HG03442 (cell line): Measurements from ENCODE around the gene MAST4.
A peak's percentile ranks its signal among the peaks of the same experiment; 100 is the strongest.

Source experiments
- ATAC-seq: cut with Tn5 transposase; IDR thresholded peaks from one replicate; pipeline ENCODE4 v1.9.1; 2021; ENCODE audit warnings: mild to moderate bottlenecking, moderate library complexity; ENCODE audit not compliant: unreplicated experiment

Gene MAST4

DNA sequence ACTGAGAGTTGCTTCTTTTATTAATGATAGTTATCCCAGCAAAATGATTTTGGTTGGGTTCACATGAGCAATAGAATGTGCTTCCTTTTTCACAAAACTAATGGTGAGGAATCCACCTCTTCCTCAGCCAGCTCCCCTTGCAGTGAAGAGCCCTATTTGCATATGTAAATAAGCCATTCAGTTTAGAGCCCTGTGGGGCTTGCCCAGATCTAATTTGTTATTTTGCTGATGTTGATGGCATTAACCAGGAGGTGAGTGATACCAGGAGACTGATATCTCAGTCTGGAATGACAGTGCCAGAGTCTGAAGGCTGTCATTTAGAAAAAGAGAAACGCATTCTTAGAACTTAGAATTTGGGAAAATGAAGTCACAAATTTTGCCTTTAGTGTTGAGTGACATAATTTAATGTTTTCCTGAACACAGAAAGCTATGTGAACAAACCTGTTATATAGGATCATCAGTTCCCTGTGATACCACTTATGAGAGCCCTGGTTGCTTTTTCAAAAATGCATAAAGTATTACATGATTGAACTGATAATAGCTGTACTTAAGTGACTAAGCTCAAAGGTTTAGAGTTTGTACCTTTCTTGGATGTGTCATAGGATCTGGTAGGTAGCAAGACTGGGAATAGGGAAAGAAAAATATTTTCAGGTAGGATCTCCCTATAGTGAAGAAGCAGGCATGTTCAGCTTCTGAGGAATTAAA is 271.6 kb downstream of the MAST4 start:
- no peak for ATAC-seq

DNA sequence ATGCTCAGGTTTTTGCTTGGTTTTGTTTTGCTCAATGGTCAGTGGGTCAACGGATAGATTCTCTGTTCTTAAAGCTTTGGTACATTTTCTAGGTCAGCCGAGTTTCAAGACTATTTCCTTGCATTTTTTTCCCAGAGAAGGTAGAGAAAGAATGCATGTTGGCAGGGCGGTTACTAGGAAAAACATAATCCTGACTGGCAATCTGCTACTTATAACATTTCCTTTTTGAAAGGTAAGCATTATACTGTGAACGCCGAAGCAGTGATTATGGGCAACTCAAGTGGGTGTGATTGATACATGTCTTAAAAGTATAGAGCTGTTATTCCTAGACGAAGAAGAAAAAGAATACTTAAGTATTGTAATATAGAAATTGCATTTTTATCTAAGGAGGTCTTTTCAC is 273.2 kb downstream of the MAST4 start:
- ATAC-seq = no peak

DNA sequence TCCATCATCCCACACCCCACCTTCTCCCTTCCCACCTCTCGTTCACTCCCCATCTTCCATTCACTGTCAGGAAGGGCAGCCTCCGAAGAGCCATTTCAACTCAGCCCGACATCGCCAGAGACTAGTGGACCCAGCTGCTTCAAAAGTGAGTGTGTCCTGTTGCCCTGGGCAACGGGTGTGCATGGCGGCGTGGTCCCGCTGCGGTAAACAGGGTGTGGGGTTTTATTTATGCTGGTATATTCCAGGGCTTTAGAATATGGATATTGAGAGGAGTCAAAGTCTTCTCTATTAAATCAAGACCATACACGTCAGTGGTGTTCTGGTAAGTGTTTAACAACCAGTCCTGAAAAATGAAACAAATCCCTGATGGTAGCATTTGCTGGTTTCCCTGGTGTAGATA is 274.5 kb downstream of the MAST4 start:
- no peak for ATAC-seq

GRCh38 chr5:66871651-66872050 is 275.5 kb downstream of the MAST4 start:
- no peak for ATAC-seq

GRCh38 chr5:66872736-66873331 is 276.6 kb downstream of the MAST4 start:
- ATAC-seq = no peak

GRCh38 chr5:66874004-66874403 is 277.8 kb downstream of the MAST4 start:
- ATAC-seq = no peak

DNA sequence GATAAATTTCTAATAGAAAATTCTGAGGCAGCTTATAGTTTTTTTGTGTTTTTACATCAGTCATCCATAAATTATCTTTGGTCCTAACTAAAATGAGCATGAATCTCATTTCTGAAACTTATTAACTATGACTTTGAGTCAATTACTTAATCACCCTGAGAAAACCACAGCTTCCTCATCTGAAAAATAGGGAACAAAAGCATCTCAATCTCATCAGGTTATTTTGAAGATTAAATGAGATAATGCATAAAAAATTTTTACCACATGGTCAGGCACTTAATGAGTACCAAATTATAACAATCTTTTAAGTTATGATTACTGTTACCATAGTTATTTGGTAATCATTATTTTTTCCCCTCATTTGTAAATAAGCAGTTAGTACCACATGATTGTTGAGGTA is 279.1 kb downstream of the MAST4 start:
- no peak for ATAC-seq

GRCh38 chr5:66876266-66876807 is 280.1 kb downstream of the MAST4 start:
- ATAC-seq = no peak

GRCh38 chr5:66877843-66878242 is 281.6 kb downstream of the MAST4 start:
- no peak for ATAC-seq

GRCh38 chr5:66880401-66880800 is 284.2 kb downstream of the MAST4 start:
- ATAC-seq = no peak

DNA sequence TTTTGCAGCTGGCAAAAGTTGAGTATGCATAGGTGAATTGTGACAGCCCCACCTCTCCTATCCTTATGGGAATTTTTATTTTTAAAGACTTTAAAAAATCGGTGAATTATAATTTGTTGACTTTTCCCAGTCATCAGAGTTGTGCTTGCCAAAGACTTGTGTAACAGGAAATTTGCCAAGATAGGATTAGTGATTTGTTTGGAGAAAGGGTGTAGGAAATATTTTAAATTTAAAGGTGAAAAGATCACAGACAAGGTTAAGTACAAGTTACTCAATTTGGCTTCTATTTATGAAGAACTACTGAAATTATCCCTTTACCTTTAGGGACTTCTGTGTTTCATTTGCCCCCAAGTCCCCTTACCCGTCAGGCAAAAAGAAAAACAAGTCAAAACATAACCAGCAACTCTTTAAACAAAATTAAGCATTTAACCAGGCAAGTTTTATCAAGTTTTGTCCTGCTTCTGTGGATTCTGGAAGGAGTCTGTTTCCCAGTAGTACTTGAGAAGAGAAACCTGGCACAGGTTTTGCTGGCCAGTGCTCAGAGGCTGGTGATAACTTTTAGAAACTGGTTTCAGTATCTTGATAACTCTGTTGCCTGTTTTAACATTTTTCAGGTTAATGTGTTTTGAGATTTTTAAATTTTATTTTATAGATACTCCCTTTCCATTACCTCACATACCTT is 285.4 kb downstream of the MAST4 start:
- no peak for ATAC-seq

DNA sequence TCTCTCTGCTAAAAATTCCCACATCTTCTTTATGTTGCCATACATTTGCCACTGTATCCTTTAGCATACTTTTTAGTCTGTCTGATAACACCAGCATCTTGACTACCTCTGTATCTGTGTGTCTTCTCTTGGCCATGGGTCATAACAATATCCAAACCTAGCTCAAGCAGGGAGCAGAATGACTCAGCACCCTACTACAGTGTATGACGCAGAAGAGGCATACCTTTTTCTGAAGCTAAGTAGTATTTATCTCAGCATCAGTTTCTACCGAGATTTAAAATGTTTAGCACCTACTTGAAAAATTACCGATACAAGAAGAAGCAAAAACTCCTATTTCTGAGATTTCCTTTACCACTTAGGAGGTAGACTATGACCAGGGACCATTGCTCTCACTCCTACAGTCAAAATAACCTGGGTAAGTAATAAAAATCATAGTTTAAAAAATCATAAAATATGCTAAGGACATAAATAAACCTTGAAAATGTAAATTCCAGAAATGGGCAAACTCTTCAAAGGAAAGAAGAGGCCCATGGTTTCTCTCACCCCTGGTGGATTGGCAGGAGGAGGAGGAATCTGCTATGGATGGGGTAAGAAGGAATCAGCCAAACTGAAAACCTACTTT is 286.5 kb downstream of the MAST4 start:
- ATAC-seq = peak; percentile 50

DNA sequence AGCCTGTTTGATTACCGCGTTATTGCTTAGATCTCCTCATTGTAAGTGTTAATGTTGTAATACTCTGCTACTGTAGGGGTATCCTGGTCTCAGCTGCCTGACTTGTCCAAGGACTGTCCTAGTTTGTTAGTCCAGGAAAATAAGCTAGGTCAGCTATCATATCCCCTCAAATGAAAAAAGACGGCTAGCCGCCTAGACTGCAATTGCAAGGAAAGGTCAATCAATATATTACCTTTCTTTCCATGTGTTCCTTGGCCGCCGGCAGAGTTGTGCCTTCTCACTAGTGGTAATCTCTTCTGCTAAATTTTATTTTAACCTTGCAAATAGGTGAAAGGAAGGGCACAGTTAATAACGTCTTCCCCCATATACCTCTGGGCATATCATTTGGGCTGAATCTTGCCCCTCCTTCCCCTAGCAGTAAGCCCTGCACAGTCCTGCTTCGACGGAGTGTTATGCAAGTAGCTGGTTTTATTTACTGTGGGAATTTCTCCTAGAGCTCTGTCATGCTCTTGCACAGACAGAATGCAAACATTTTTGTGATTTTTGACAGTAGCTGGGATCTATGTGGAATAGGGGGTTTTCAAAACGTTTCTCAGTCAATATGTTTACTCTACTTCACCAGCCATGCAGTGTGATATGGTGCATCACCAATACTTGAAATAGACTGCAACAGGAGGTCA is 288.5 kb downstream of the MAST4 start:
- no peak for ATAC-seq

DNA sequence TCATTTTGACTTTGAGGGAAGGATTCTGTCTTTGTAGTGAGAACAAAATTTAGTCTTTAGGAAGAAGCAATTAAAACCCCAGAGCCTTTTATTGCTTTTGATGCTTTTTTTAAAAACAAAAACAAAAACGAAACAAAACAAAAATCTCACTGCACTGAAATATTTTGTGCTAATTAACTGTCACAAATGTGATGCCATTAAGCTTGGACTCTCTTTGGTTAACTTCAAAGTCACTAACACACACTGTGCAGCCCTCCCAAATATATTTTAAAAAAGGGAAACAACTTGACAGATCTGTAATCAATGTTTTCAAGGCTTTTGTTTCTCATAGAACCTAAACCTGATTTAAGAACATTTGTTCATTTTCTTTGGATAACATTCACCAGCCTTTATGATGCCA is 290.7 kb downstream of the MAST4 start:
- no peak for ATAC-seq

GRCh38 chr5:66888613-66889012 is 292.4 kb downstream of the MAST4 start:
- ATAC-seq = no peak

DNA sequence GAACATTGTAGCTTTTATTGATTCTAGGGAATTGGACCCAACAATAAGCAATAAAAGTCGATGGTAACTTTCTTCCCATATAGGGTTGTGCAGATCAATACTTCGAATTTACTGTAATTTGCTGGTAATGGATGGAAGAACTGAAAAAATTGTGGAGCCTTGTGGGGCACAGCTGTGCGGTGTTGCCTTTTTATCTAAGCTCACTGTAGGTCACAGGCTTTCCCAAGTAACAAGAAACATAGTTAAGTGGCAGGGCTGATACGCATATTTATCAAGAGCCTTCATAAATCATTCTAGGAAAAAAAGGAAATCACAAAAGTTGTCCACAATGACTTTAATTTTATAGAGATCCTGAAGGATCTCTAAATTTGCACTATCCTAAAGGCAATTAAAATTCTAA is 292.9 kb downstream of the MAST4 start:
- ATAC-seq = no peak

DNA sequence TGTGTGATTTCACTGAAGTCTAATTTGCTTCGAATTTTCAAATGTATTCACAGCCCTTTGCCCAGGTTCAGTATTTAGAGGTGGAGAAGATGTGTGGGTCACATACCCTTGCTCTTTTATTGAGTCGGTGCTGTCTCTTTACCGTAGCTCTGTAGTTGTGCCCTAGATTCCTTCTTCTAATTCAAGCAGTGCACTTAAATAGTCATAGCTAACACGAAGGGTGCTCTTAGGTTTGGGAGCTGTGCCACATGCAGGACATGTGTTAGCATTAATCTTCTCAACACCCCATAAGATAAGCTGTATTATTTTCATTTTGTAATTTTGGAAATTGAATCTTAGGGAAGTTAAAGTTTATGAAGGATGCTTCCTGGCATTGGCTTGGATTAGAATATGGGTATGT is 293.3 kb downstream of the MAST4 start:
- no peak for ATAC-seq

DNA sequence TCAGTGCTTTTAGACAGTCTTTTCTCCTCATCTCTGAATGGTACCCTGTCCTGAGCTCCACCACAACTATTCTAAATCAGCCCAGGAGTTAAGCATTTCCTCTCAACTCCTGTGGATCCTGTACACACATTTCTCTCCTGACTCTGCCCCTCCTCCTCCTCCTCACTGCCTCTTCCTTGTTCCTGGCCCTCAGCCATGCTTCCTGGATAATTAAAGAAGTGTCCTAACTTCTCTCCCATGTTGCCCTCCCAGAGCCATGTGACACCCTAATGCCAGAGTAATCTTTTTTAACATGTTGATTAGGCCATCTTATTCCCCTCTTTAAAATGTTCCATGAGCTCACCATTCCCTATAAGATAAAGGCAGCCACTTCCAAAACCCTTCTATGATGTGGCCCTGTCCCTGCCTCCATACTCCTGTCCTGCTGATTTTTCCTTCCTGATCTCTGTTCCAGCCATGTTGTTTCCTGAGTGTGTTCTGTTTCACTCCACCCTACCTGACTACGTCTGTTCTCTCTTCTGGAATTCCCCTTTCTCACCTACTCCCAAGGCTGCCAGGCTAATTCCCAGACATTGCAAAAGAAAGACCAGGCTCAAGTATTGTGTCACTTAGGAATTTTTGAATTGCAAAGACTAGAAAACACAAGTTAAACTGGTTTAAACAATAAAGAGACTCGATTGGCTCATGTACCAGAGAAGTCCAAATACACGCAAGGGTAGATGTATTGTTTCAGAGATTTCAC is 295.2 kb downstream of the MAST4 start:
- ATAC-seq = no peak

GRCh38 chr5:66892716-66893115 is 296.5 kb downstream of the MAST4 start:
- no peak for ATAC-seq

- ATAC-seq = no peak
Observed at GRCh38 chr5:66894480-66895240, 298.5 kb downstream of the MAST4 start.
